Keratinocyte (primary cell): ENCODE measurements around the gene SERPIND1.

Source experiments
- CTCF ChIP-seq, 3 experiments: IDR thresholded peaks in 1 of 3; conservative IDR thresholded peaks in 1 of 3; optimal IDR thresholded peaks in 1 of 3; 2 replicates in 2 of 3; 3 replicates in 1 of 3; pipeline versions ENCODE3 to v1.5.1; 2011; ENCODE audit warnings: low read length in 3 of 3, mild to moderate bottlenecking in 3 of 3, moderate library complexity in 2 of 3, control low read depth in 1 of 3, inconsistent platforms in 1 of 3; ENCODE audit not compliant: insufficient read depth in 2 of 3; ENCODE audit errors: extremely low read depth in 1 of 3
- EZH2 ChIP-seq: IDR thresholded peaks from one replicate; pipeline ENCODE4 v1.6.1; 2012; ENCODE audit warnings: inconsistent platforms, mild to moderate bottlenecking, low read length, moderate library complexity

- TF ChIP-seq CTCF (optimal IDR thresholded peaks at IDR 0.05 in 1 of 3, IDR thresholded peaks at IDR 0.05 in 1 of 3, conservative IDR thresholded peaks at IDR 0.05 in 1 of 3; ENCODE audit: extremely low read depth in 1 of 3, insufficient read depth in 2 of 3, low read length in 3 of 3) (no peak), EZH2 (no peak)
These were observed 44.6 kb downstream of the SERPIND1 start for GRCh38 chr22:20818471-20818870.
